ENCODE data around the gene DSCAM.
A peak's percentile ranks its signal among the peaks of the same experiment; 100 is the strongest.

The DSCAM gene

GRCh38 chr21:40729761-40730425 lies 117.1 kb downstream of the DSCAM start:
- H3K23ac ChIP-seq (ENCODE audit: low read length): no peak overlapping the region
- H2AK5ac ChIP-seq (ENCODE audit: low read length): no peak overlapping the region
- no peak overlapping the region for H3K9ac ChIP-seq (ENCODE audit: low read length)
- H3K79me1 ChIP-seq (ENCODE audit: low read length): no peaks in the 10 kb centered on the region
- H3K4ac ChIP-seq (ENCODE audit: low read depth, low read length): no peak overlapping the region
- no peak overlapping the region for H3K27ac ChIP-seq (ENCODE audit: low read depth, low read length)
- no CpG with 5 or more reads among the region's 8 CpGs for WGBS (ENCODE audit: extremely low coverage, insufficient coverage, low lambda C conversion rate)
- H4K8ac ChIP-seq (ENCODE audit: low read depth, low read length): no peak overlapping the region
- H3K18ac ChIP-seq (ENCODE audit: low read length): no peak overlapping the region
- no peak overlapping the region for H4K5ac ChIP-seq (ENCODE audit: low read length)
- no peak for DNase-seq
- H3K4me3 ChIP-seq (ENCODE audit: low read length): no peak overlapping the region
- H2BK5ac ChIP-seq (ENCODE audit: low read length): no peak overlapping the region
- H2BK120ac ChIP-seq (ENCODE audit: low read depth, low read length): no peak overlapping the region
- no peaks in the 10 kb centered on the region for H3K36me3 ChIP-seq (ENCODE audit: control insufficient read depth, insufficient read depth, low read length)
- H3K4me1 ChIP-seq (ENCODE audit: control insufficient read depth, low read depth, low read length): no peaks in the 10 kb centered on the region
- H3K4me2 ChIP-seq (ENCODE audit: low read length): no peak overlapping the region
- no peaks in the 10 kb centered on the region for H3K79me2 ChIP-seq (ENCODE audit: control insufficient read depth, insufficient read depth, low read length)
- H2BK15ac ChIP-seq (replicated peaks; ENCODE audit: low read depth): no peak overlapping the region
- H3K27me3 ChIP-seq (ENCODE audit: insufficient read depth, low read length, poor library complexity): no peaks in the 10 kb centered on the region
- no peak overlapping the region for H3K56ac ChIP-seq (ENCODE audit: low read length)

GRCh38 chr21:40723966-40724365 lies 123.0 kb downstream of the DSCAM start:
- Histone ChIP-seq H3K56ac (ENCODE audit: low read length) (no peak overlapping the region), H4K8ac (ENCODE audit: low read depth, low read length) (no peak overlapping the region), H3K36me3 (ENCODE audit: control insufficient read depth, insufficient read depth, low read length) (no peaks in the 10 kb centered on the region), H3K9ac (ENCODE audit: low read length) (no peak overlapping the region), H3K4ac (ENCODE audit: low read depth, low read length) (no peak overlapping the region), H4K5ac (ENCODE audit: low read length) (no peak overlapping the region), H3K4me2 (ENCODE audit: low read length) (no peak overlapping the region), H2BK120ac (ENCODE audit: low read depth, low read length) (no peak overlapping the region), H2AK5ac (ENCODE audit: low read length) (no peak overlapping the region), H3K23ac (ENCODE audit: low read length) (no peak overlapping the region), H3K4me3 (ENCODE audit: low read length) (no peak overlapping the region), H2BK15ac (replicated peaks; ENCODE audit: low read depth) (no peak overlapping the region), H3K79me2 (ENCODE audit: control insufficient read depth, insufficient read depth, low read length) (no peaks in the 10 kb centered on the region), H3K27ac (ENCODE audit: low read depth, low read length) (no peak overlapping the region), H3K27me3 (ENCODE audit: insufficient read depth, low read length, poor library complexity) (no peaks in the 10 kb centered on the region), H2BK5ac (ENCODE audit: low read length) (no peak overlapping the region), H3K4me1 (ENCODE audit: control insufficient read depth, low read depth, low read length) (no peaks in the 10 kb centered on the region), H3K18ac (ENCODE audit: low read length) (no peak overlapping the region), H3K79me1 (ENCODE audit: low read length) (no peaks in the 10 kb centered on the region)
- no peak for DNase-seq
- no CpG with 5 or more reads among the region's 5 CpGs for WGBS (ENCODE audit: extremely low coverage, insufficient coverage, low lambda C conversion rate)

- H3K56ac ChIP-seq (ENCODE audit: low read length): no peak overlapping the region
- no peak overlapping the region for H3K4ac ChIP-seq (ENCODE audit: low read depth, low read length)
- no peak overlapping the region for H4K8ac ChIP-seq (ENCODE audit: low read depth, low read length)
- no peak overlapping the region for H3K4me3 ChIP-seq (ENCODE audit: low read length)
- no peak overlapping the region for H2BK5ac ChIP-seq (ENCODE audit: low read length)
- no peak overlapping the region for H2BK120ac ChIP-seq (ENCODE audit: low read depth, low read length)
- H3K27ac ChIP-seq (ENCODE audit: low read depth, low read length): no peak overlapping the region
- H3K27me3 ChIP-seq (ENCODE audit: insufficient read depth, low read length, poor library complexity): no peaks in the 10 kb centered on the region
- H4K5ac ChIP-seq (ENCODE audit: low read length): no peak overlapping the region
- H3K36me3 ChIP-seq (ENCODE audit: control insufficient read depth, insufficient read depth, low read length): no peaks in the 10 kb centered on the region
- H2BK15ac ChIP-seq (replicated peaks; ENCODE audit: low read depth): no peak overlapping the region
- WGBS (ENCODE audit: extremely low coverage, insufficient coverage, low lambda C conversion rate): no CpG with 5 or more reads among the region's 2 CpGs
- H3K4me1 ChIP-seq (ENCODE audit: control insufficient read depth, low read depth, low read length): no peaks in the 10 kb centered on the region
- no peak overlapping the region for H3K18ac ChIP-seq (ENCODE audit: low read length)
- DNase-seq: no peak
- H3K79me1 ChIP-seq (ENCODE audit: low read length): no peaks in the 10 kb centered on the region
- H3K79me2 ChIP-seq (ENCODE audit: control insufficient read depth, insufficient read depth, low read length): no peaks in the 10 kb centered on the region
- no peak overlapping the region for H3K23ac ChIP-seq (ENCODE audit: low read length)
- no peak overlapping the region for H3K4me2 ChIP-seq (ENCODE audit: low read length)
- no peak overlapping the region for H2AK5ac ChIP-seq (ENCODE audit: low read length)
- H3K9ac ChIP-seq (ENCODE audit: low read length): no peak overlapping the region
Measured at GRCh38 chr21:40723317-40723716, 123.6 kb downstream of the DSCAM start.

GRCh38 chr21:40719615-40720014 lies 127.3 kb downstream of the DSCAM start:
- no peak overlapping the region for H2BK5ac ChIP-seq (ENCODE audit: low read length)
- no peak overlapping the region for H3K4me2 ChIP-seq (ENCODE audit: low read length)
- H2BK120ac ChIP-seq (ENCODE audit: low read depth, low read length): no peak overlapping the region
- H2AK5ac ChIP-seq (ENCODE audit: low read length): no peak overlapping the region
- no peaks in the 10 kb centered on the region for H3K79me1 ChIP-seq (ENCODE audit: low read length)
- no peak overlapping the region for H3K27ac ChIP-seq (ENCODE audit: low read depth, low read length)
- H3K27me3 ChIP-seq (ENCODE audit: insufficient read depth, low read length, poor library complexity): no peaks in the 10 kb centered on the region
- H3K4me3 ChIP-seq (ENCODE audit: low read length): no peak overlapping the region
- no peak overlapping the region for H4K5ac ChIP-seq (ENCODE audit: low read length)
- no peaks in the 10 kb centered on the region for H3K79me2 ChIP-seq (ENCODE audit: control insufficient read depth, insufficient read depth, low read length)
- H3K4me1 ChIP-seq (ENCODE audit: control insufficient read depth, low read depth, low read length): no peaks in the 10 kb centered on the region
- no peak overlapping the region for H3K18ac ChIP-seq (ENCODE audit: low read length)
- no peak overlapping the region for H3K9ac ChIP-seq (ENCODE audit: low read length)
- H3K23ac ChIP-seq (ENCODE audit: low read length): no peak overlapping the region
- no peaks in the 10 kb centered on the region for H3K36me3 ChIP-seq (ENCODE audit: control insufficient read depth, insufficient read depth, low read length)
- H4K8ac ChIP-seq (ENCODE audit: low read depth, low read length): no peak overlapping the region
- no peak overlapping the region for H3K4ac ChIP-seq (ENCODE audit: low read depth, low read length)
- WGBS (ENCODE audit: extremely low coverage, insufficient coverage, low lambda C conversion rate): no CpG with 5 or more reads among the region's 1 CpG
- H2BK15ac ChIP-seq (replicated peaks; ENCODE audit: low read depth): no peak overlapping the region
- DNase-seq: peak; percentile 5
- H3K56ac ChIP-seq (ENCODE audit: low read length): no peak overlapping the region

GRCh38 chr21:40717028-40717427 lies 129.9 kb downstream of the DSCAM start:
- no CpG with 5 or more reads among the region's 3 CpGs for WGBS (ENCODE audit: extremely low coverage, insufficient coverage, low lambda C conversion rate)
- no peaks in the 10 kb centered on the region for H3K27me3 ChIP-seq (ENCODE audit: insufficient read depth, low read length, poor library complexity)
- DNase-seq: no peak

GRCh38 chr21:40714536-40714935 lies 132.4 kb downstream of the DSCAM start:
- H3K4ac ChIP-seq (ENCODE audit: low read depth, low read length): no peak overlapping the region
- H4K5ac ChIP-seq (ENCODE audit: low read length): no peak overlapping the region
- no CpG with 5 or more reads among the region's 4 CpGs for WGBS (ENCODE audit: extremely low coverage, insufficient coverage, low lambda C conversion rate)

More at GRCh38 chr21:40717028-40717427, 129.9 kb downstream of the DSCAM start:
- Histone ChIP-seq H3K4me3 (ENCODE audit: low read length) (no peak overlapping the region), H3K56ac (ENCODE audit: low read length) (no peak overlapping the region), H3K4me2 (ENCODE audit: low read length) (no peak overlapping the region), H3K23ac (ENCODE audit: low read length) (no peak overlapping the region), H3K4me1 (ENCODE audit: control insufficient read depth, low read depth, low read length) (no peaks in the 10 kb centered on the region), H3K4ac (ENCODE audit: low read depth, low read length) (no peak overlapping the region), H4K5ac (ENCODE audit: low read length) (no peak overlapping the region), H2BK120ac (ENCODE audit: low read depth, low read length) (no peak overlapping the region), H3K36me3 (ENCODE audit: control insufficient read depth, insufficient read depth, low read length) (no peaks in the 10 kb centered on the region), H3K79me1 (ENCODE audit: low read length) (no peaks in the 10 kb centered on the region), H4K8ac (ENCODE audit: low read depth, low read length) (no peak overlapping the region), H3K9ac (ENCODE audit: low read length) (no peak overlapping the region), H3K79me2 (ENCODE audit: control insufficient read depth, insufficient read depth, low read length) (no peaks in the 10 kb centered on the region), H2BK5ac (ENCODE audit: low read length) (no peak overlapping the region), H3K18ac (ENCODE audit: low read length) (no peak overlapping the region), H2AK5ac (ENCODE audit: low read length) (no peak overlapping the region), H3K27ac (ENCODE audit: low read depth, low read length) (no peak overlapping the region), H2BK15ac (replicated peaks; ENCODE audit: low read depth) (no peak overlapping the region)

More at GRCh38 chr21:40714536-40714935, 132.4 kb downstream of the DSCAM start:
- no peak for DNase-seq
- Histone ChIP-seq H4K8ac (ENCODE audit: low read depth, low read length) (no peak overlapping the region), H3K4me2 (ENCODE audit: low read length) (no peak overlapping the region), H3K27ac (ENCODE audit: low read depth, low read length) (no peak overlapping the region), H3K79me2 (ENCODE audit: control insufficient read depth, insufficient read depth, low read length) (no peaks in the 10 kb centered on the region), H3K18ac (ENCODE audit: low read length) (no peak overlapping the region), H3K56ac (ENCODE audit: low read length) (no peak overlapping the region), H3K23ac (ENCODE audit: low read length) (no peak overlapping the region), H2BK5ac (ENCODE audit: low read length) (no peak overlapping the region), H2BK120ac (ENCODE audit: low read depth, low read length) (no peak overlapping the region), H3K79me1 (ENCODE audit: low read length) (no peaks in the 10 kb centered on the region), H3K4me1 (ENCODE audit: control insufficient read depth, low read depth, low read length) (no peaks in the 10 kb centered on the region), H3K9ac (ENCODE audit: low read length) (no peak overlapping the region), H2AK5ac (ENCODE audit: low read length) (no peak overlapping the region), H2BK15ac (replicated peaks; ENCODE audit: low read depth) (no peak overlapping the region), H3K36me3 (ENCODE audit: control insufficient read depth, insufficient read depth, low read length) (no peaks in the 10 kb centered on the region), H3K27me3 (ENCODE audit: insufficient read depth, low read length, poor library complexity) (no peaks in the 10 kb centered on the region), H3K4me3 (ENCODE audit: low read length) (no peak overlapping the region)
